HepG2 (cell line): ENCODE results near the gene IFT52. TPM values are rescaled to one million over a fixed set of nuclear protein-coding genes. Genes with fewer than 3 reads are reported as not detected.

ENCODE experiments used
- ADNP ChIP-seq: sonication (generic); formaldehyde crosslinking; IDR thresholded peaks from 2 replicates; pipeline ENCODE4 v1.4.0; 2020; ENCODE audit warnings: missing genetic modification reagents
- ATRX ChIP-seq: sonication (generic); formaldehyde crosslinking; IDR thresholded peaks from 2 replicates; pipeline ENCODE4 v1.4.0; 2020; ENCODE audit warnings: missing genetic modification reagents, borderline replicate concordance
- CAMTA2 ChIP-seq: sonication (generic); formaldehyde crosslinking; IDR thresholded peaks from 2 replicates; pipeline ENCODE4 v1.4.0; 2020; ENCODE audit warnings: mild to moderate bottlenecking, missing genetic modification reagents, borderline replicate concordance
- MED1 ChIP-seq: sonication (generic); formaldehyde crosslinking; IDR thresholded peaks from 2 replicates; pipeline ENCODE4 v1.4.0; 2020; ENCODE audit warnings: missing genetic modification reagents
- MEIS1 ChIP-seq: sonication (generic); formaldehyde crosslinking; IDR thresholded peaks from 2 replicates; pipeline ENCODE4 v1.9.0; 2021; ENCODE audit warnings: mild to moderate bottlenecking, missing genetic modification reagents, moderate library complexity, borderline replicate concordance
- MYPOP ChIP-seq: sonication (generic); formaldehyde crosslinking; IDR thresholded peaks from 2 replicates; pipeline ENCODE4 v1.8.1; 2023; ENCODE audit warnings: mild to moderate bottlenecking, moderate library complexity, missing genetic modification reagents
- NR2F6 ChIP-seq, 2 experiments: IDR thresholded peaks; 2 replicates each; pipeline ENCODE4 v1.6.1; 2016; ENCODE audit warnings: antibody characterized with exemption in 1 of 2, mild to moderate bottlenecking in 1 of 2
- SNAPC4 ChIP-seq: sonication (generic); formaldehyde crosslinking; IDR thresholded peaks from 2 replicates; pipeline ENCODE4 v1.4.0; 2020; ENCODE audit warnings: mild to moderate bottlenecking, missing genetic modification reagents
- SOX6 ChIP-seq, 2 experiments: fragments of 450-650 bp in 1 of 2; sonication (generic) in 1 of 2; formaldehyde crosslinking in 1 of 2; IDR thresholded peaks; 2 replicates each; pipeline versions ENCODE4 v1.4.0 to v1.6.1; 2017 to 2020; ENCODE audit warnings: antibody characterized with exemption in 1 of 2, mild to moderate bottlenecking in 1 of 2, missing genetic modification reagents in 1 of 2
- SP140L ChIP-seq: sonication (generic); formaldehyde crosslinking; IDR thresholded peaks from 2 replicates; pipeline ENCODE4 v1.4.0; 2020; ENCODE audit warnings: missing genetic modification reagents, borderline replicate concordance
- TAF1 ChIP-seq: sonication (generic); formaldehyde crosslinking; IDR thresholded peaks from 2 replicates; pipeline ENCODE4 v1.4.0; 2020; ENCODE audit warnings: missing genetic modification reagents
- THYN1 ChIP-seq: sonication (generic); formaldehyde crosslinking; IDR thresholded peaks from 2 replicates; pipeline ENCODE4 v1.8.1; 2023; ENCODE audit warnings: low read depth, mild to moderate bottlenecking, moderate library complexity, missing genetic modification reagents, borderline replicate concordance
- ZFP41 ChIP-seq: sonication (generic); formaldehyde crosslinking; IDR thresholded peaks from 2 replicates; pipeline ENCODE4 v1.4.0; 2020; ENCODE audit warnings: mild to moderate bottlenecking, missing genetic modification reagents, borderline replicate concordance
- ZNF180 ChIP-seq: sonication (generic); formaldehyde crosslinking; IDR thresholded peaks from 2 replicates; pipeline ENCODE4 v1.4.0; 2020; ENCODE audit warnings: low read depth, missing genetic modification reagents, borderline replicate concordance
- ZNF446 ChIP-seq: sonication (generic); formaldehyde crosslinking; IDR thresholded peaks from 2 replicates; pipeline ENCODE4 v1.5.0; 2020; ENCODE audit warnings: mild to moderate bottlenecking, missing genetic modification reagents
- ZNF672 ChIP-seq: sonication (generic); formaldehyde crosslinking; IDR thresholded peaks from 2 replicates; pipeline ENCODE4 v1.8.1; 2022; ENCODE audit warnings: missing genetic modification reagents
- ZNF773 ChIP-seq: sonication (generic); formaldehyde crosslinking; IDR thresholded peaks from 2 replicates; pipeline ENCODE4 v1.4.0; 2020; ENCODE audit warnings: missing genetic modification reagents, borderline replicate concordance
- polyA plus RNA-seq, 8 experiments: library from polyadenylated mRNA; depleted of rRNA in 3 of 8; stranded (reverse) in 7 of 8; unstranded in 1 of 8; fragments of >200 nt; fragmentation: Illumina TruSeq in 4 of 8; extraction: Trizol in 4 of 8; gene quantifications; 2 replicates each; pipeline versions ENCODE4 v1.2.1 to v1.2.3, GENCODE V29; 2011 to 2016; ENCODE audit warnings: low read depth in 4 of 8, missing spikeins in 1 of 8, mixed read lengths in 1 of 8; ENCODE audit not compliant: insufficient read depth in 1 of 8
- total RNA-seq, 5 experiments: library from RNA; depleted of rRNA; stranded (reverse); fragments of >200 nt; fragmentation: Illumina TruSeq; extraction: Trizol; gene quantifications; 2 replicates each; pipeline ENCODE4 v1.2.3, GENCODE V29; 2016; ENCODE audit warnings: low read depth in 1 of 5
- TF ChIP-seq, protein P1 (sequence below): sonication (generic); formaldehyde crosslinking; IDR thresholded peaks from 2 replicates; pipeline ENCODE4; 2020; ENCODE audit warnings: missing genetic modification reagents, mild to moderate bottlenecking, borderline replicate concordance

Gene IFT52
- total and polyA plus RNA-seq, 2 of the 13 experiments (the other 11 are each of a cell fraction or from before 2014, with no cell fraction given) = 48.0 to 64.0 TPM

DNA sequence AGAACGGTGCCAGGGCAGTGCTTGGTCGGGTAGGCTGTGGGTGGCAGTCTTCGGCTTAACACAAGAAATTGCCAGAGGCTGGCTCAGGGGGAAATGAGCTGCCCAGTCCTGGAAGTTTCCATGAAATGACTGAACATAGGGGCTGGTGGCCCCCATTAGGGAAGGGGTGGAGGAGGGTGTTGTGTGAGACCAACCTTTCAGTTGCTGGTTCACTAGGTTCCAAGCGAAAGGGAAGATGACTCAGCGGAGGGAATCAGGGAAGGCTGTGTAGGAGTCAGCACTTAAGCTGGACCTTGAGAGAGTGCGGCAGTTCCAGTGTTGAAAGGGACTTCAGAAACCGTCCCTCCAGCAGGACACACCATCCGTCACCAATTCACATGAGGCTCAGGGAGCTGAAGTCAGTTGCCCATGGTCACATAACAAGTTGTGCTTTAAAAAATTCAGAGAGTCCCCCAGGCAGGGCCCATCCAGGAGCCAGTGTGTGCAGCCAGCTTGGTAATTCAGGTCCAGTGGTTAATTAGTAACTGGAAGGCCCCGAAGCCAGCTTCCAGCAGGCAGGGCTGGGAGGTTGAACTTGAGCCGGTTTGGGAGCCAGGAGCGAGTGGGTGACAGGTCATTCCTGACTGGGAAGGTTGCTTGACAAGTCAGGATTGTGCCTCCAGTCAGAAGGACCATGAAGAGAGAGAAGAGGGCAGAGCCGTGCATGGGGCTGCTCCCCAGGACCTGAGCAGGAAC is 32.2 kb upstream of the IFT52 start, which contains the start of gene SGK2 (continued):
- TF ChIP-seq THYN1 (CRISPR knock-in tag) = no peak
- no peak for TF ChIP-seq ZNF773 (CRISPR knock-in tag)
- TF ChIP-seq NR2F6 (IDR thresholded peaks at IDR 0.05) = peak; percentile 26
- peak; percentile 68 for TF ChIP-seq NR2F6 (CRISPR knock-in tag; IDR thresholded peaks at IDR 0.05)
- TF ChIP-seq MEIS1 = peak; percentile 98; the same call in 1 of the 2 replicates
- peak; percentile 81; the same call in 1 of the 2 replicates for TF ChIP-seq ZFP41
- TF ChIP-seq ZNF672 (CRISPR knock-in tag) = no peak
- TF ChIP-seq ZNF180 (CRISPR knock-in tag) = no peak
- peak; percentile 91 for TF ChIP-seq MYPOP (CRISPR knock-in tag)
- TF ChIP-seq SOX6 (IDR thresholded peaks at IDR 0.05) = no peak
- peak; percentile 55; the same call in 1 of the 2 replicates for TF ChIP-seq SOX6 (CRISPR knock-in tag; IDR thresholded peaks at IDR 0.05)
- TF ChIP-seq SNAPC4 (CRISPR knock-in tag) = no peak
- TF ChIP-seq CAMTA2 = no peak
- TF ChIP-seq ATRX (CRISPR knock-in tag) = no peak
- TF ChIP-seq MED1 = peak; percentile 90
- TF ChIP-seq ADNP (CRISPR knock-in tag) = peak; percentile 30; the same call in 1 of the 2 replicates
- 0 out of 2 replicates have a peak, but pooled peaks have one; percentile 50 for TF ChIP-seq ZNF446
- no peak for TF ChIP-seq SP140L
- TF ChIP-seq, protein P1, sequence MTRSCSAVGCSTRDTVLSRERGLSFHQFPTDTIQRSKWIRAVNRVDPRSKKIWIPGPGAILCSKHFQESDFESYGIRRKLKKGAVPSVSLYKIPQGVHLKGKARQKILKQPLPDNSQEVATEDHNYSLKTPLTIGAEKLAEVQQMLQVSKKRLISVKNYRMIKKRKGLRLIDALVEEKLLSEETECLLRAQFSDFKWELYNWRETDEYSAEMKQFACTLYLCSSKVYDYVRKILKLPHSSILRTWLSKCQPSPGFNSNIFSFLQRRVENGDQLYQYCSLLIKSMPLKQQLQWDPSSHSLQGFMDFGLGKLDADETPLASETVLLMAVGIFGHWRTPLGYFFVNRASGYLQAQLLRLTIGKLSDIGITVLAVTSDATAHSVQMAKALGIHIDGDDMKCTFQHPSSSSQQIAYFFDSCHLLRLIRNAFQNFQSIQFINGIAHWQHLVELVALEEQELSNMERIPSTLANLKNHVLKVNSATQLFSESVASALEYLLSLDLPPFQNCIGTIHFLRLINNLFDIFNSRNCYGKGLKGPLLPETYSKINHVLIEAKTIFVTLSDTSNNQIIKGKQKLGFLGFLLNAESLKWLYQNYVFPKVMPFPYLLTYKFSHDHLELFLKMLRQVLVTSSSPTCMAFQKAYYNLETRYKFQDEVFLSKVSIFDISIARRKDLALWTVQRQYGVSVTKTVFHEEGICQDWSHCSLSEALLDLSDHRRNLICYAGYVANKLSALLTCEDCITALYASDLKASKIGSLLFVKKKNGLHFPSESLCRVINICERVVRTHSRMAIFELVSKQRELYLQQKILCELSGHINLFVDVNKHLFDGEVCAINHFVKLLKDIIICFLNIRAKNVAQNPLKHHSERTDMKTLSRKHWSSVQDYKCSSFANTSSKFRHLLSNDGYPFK (CRISPR knock-in tag) = peak; percentile 52; the same call in 1 of the 2 replicates
- TF ChIP-seq TAF1 = peak; percentile 88
